ENCODE data around the gene DIAPH2.
"Not testable (repeated sequence)": the region's sequence is repeated elsewhere in the genome, so short reads cannot be mapped to it uniquely, and the experiment has no call there.

Gene DIAPH2

GRCh38 chrX:96684339-96685209, at the start of gene DIAPH2:
Gene DIAPH2 (plus strand): TSS chrX:96684842.
- peak; percentile 40 for DNase-seq

- no peak for DNase-seq
Observed at GRCh38 chrX:96650023-96650422, 34.6 kb upstream of the DIAPH2 start.

GRCh38 chrX:96655947-96656623, 28.6 kb upstream of the DIAPH2 start:
- no peak for DNase-seq

GRCh38 chrX:96682516-96682915, 2.1 kb upstream of the DIAPH2 start:
- DNase-seq = no peak

- no peak for DNase-seq
Observed at GRCh38 chrX:96683997-96684338, 674 bp upstream of the DIAPH2 start.

- DNase-seq = no peak
Observed at GRCh38 chrX:96685210-96686099, 813 bp downstream of the DIAPH2 start.

- no peak for DNase-seq
Observed at GRCh38 chrX:96687776-96688175, 3.1 kb downstream of the DIAPH2 start.

- no peak for DNase-seq
Observed at GRCh38 chrX:96688789-96689188, 4.1 kb downstream of the DIAPH2 start.

- DNase-seq = no peak
Observed at GRCh38 chrX:96689991-96690390, 5.3 kb downstream of the DIAPH2 start.

- no peak for DNase-seq
Observed at GRCh38 chrX:96692454-96692853, 7.8 kb downstream of the DIAPH2 start.

- DNase-seq = no peak
Observed at GRCh38 chrX:96692890-96693289, 8.2 kb downstream of the DIAPH2 start.

GRCh38 chrX:96693407-96693806, 8.8 kb downstream of the DIAPH2 start:
- DNase-seq = no peak

GRCh38 chrX:96696462-96696861, 11.8 kb downstream of the DIAPH2 start:
- no peak for DNase-seq

GRCh38 chrX:96700625-96701024, 16.0 kb downstream of the DIAPH2 start:
- DNase-seq = no peak

- DNase-seq = no peak
Observed at GRCh38 chrX:96703379-96703778, 18.7 kb downstream of the DIAPH2 start.

GRCh38 chrX:96703816-96704215, 19.2 kb downstream of the DIAPH2 start:
- DNase-seq = no peak

GRCh38 chrX:96704629-96705028, 20.0 kb downstream of the DIAPH2 start:
- DNase-seq = no peak

- no peak for DNase-seq
Observed at GRCh38 chrX:96705905-96706304, 21.3 kb downstream of the DIAPH2 start.

- no peak for DNase-seq
Observed at GRCh38 chrX:96707804-96708203, 23.2 kb downstream of the DIAPH2 start.

- no peak for DNase-seq
Observed at GRCh38 chrX:96710031-96710430, 25.4 kb downstream of the DIAPH2 start.

GRCh38 chrX:96713303-96713702, 28.7 kb downstream of the DIAPH2 start:
- DNase-seq = no peak

- not testable (repeated sequence) for DNase-seq
Observed at GRCh38 chrX:96714393-96714792, 29.8 kb downstream of the DIAPH2 start.

GRCh38 chrX:96715481-96715880, 30.8 kb downstream of the DIAPH2 start:
- no peak for DNase-seq
